Osteoblast (primary cell): Measurements from ENCODE around the gene NFKBIL1. TPM values are rescaled to one million over a fixed set of nuclear protein-coding genes. Genes with fewer than 3 reads are reported as not detected.
A peak's percentile ranks its signal among the peaks of the same experiment; 100 is the strongest.

Experiments
- DNase-seq: peaks from one replicate; pipeline ENCODE4 v3.0.0; 2011; ENCODE audit warnings: low spot score, mixed read lengths; ENCODE audit not compliant: insufficient read length; ENCODE audit errors: missing footprints
- H2AFZ ChIP-seq: 2 replicates; pipeline ENCODE4 v1.6.0; 2011; ENCODE audit warnings: mild to moderate bottlenecking, low read length
- H3K27ac ChIP-seq: 2 replicates; pipeline ENCODE4 v1.5.1; 2011; ENCODE audit warnings: mild to moderate bottlenecking, low read depth, low read length, moderate library complexity
- H3K27me3 ChIP-seq: 2 replicates; pipeline ENCODE4 v1.6.0; 2012; ENCODE audit warnings: mild to moderate bottlenecking, control low read depth, inconsistent platforms, low read length, moderate library complexity; ENCODE audit not compliant: insufficient read depth
- H3K36me3 ChIP-seq: 2 replicates; pipeline ENCODE4 v1.5.1; 2011; ENCODE audit warnings: mild to moderate bottlenecking, low read length, control low read depth, moderate library complexity; ENCODE audit not compliant: insufficient read depth
- H3K4me1 ChIP-seq: 2 replicates; pipeline ENCODE4 v1.5.1; 2011; ENCODE audit warnings: mild to moderate bottlenecking, low read length, control low read depth, moderate library complexity; ENCODE audit not compliant: insufficient read depth
- H3K4me2 ChIP-seq: 2 replicates; pipeline ENCODE4 v1.6.0; 2011; ENCODE audit warnings: mild to moderate bottlenecking, low read length; ENCODE audit not compliant: insufficient read depth
- H3K4me3 ChIP-seq: fragments of 200-600 bp; sonication (generic); 3 replicates; pipeline ENCODE4 v1.5.1; 2012; ENCODE audit warnings: mild to moderate bottlenecking, low read length, inconsistent platforms; ENCODE audit not compliant: insufficient read depth
- H3K79me2 ChIP-seq: 2 replicates; pipeline ENCODE4 v1.6.0; 2012; ENCODE audit warnings: mild to moderate bottlenecking, low read length, control low read depth, inconsistent platforms; ENCODE audit not compliant: insufficient read depth
- H3K9me3 ChIP-seq: 2 replicates; pipeline ENCODE4 v1.5.1; 2011; ENCODE audit warnings: low read depth, low read length, control low read depth
- H4K20me1 ChIP-seq: 2 replicates; pipeline ENCODE4 v1.6.0; 2012; ENCODE audit warnings: mild to moderate bottlenecking, low read length, control low read depth; ENCODE audit not compliant: insufficient read depth
- CTCF ChIP-seq: IDR thresholded peaks from 2 replicates; pipeline ENCODE4 v1.5.1; 2011; ENCODE audit warnings: mild to moderate bottlenecking, low read depth, low read length, moderate library complexity; ENCODE audit errors: extremely low read depth
- total RNA-seq: library from RNA; depleted of rRNA; stranded (reverse); fragments of >200 nt; gene quantifications from 2 replicates; pipeline ENCODE4 v1.2.3, GENCODE V29; 2012

NFKBIL1 gene
- total RNA-seq, 1 donor, result 56.8 TPM

- Histone ChIP-seq H3K9me3 (no peaks in the 10 kb centered on the region), H3K27me3 (no peaks in the 10 kb centered on the region), H4K20me1 (peaks cover 88% of the 10 kb centered on the region), H3K4me2 (no peak overlapping the region), H3K4me1 (peaks cover 19% of the 10 kb centered on the region), H3K79me2 (peaks cover 67% of the 10 kb centered on the region), H2AFZ (no peak overlapping the region), H3K27ac (no peak overlapping the region), H3K36me3 (peaks cover 97% of the 10 kb centered on the region), H3K4me3 (no peak overlapping the region)
- TF ChIP-seq CTCF, result no peak
- no peak for DNase-seq
Measured at GRCh38 chr6:31535538-31536324, 11.7 kb upstream of the NFKBIL1 start.

GRCh38 chr6:31538805-31539400 lies 8.5 kb upstream of the NFKBIL1 start:
- peaks cover 66% of the 10 kb centered on the region for H3K36me3 ChIP-seq
- TF ChIP-seq CTCF, result no peak
- peaks cover 67% of the 10 kb centered on the region for H4K20me1 ChIP-seq
- H3K27me3 ChIP-seq, result no peaks in the 10 kb centered on the region
- no peak for DNase-seq
- peak overlapping the region; percentile 99 for H3K27ac ChIP-seq
- H3K79me2 ChIP-seq, result peaks cover 78% of the 10 kb centered on the region
- no peaks in the 10 kb centered on the region for H3K9me3 ChIP-seq
- peak overlapping the region; percentile 95 for H3K4me3 ChIP-seq
- H3K4me2 ChIP-seq, result peak overlapping the region; percentile 97
- peaks cover 23% of the 10 kb centered on the region for H3K4me1 ChIP-seq
- H2AFZ ChIP-seq, result no peak overlapping the region

DNA sequence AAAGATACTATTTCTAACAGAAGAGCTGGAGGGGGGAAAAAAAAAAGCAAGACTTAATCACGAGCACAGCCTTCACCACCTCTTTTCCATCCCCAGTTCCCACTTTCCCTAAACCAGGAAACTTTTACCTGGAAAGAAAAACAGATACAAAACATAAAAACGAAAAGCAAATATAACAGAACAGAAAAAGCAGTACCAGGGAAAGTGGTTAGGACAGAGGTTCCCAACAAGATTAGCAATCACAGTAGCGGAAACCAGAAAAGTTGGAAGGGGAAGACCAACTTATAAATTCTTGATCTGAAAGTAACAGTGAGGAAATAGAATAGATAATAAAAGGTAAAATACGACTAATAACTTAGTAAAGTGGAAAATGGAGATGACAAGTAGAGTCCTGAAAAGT lies 6.8 kb upstream of the NFKBIL1 start:
- DNase-seq, result no peak
- Histone ChIP-seq H3K36me3 (peaks cover 49% of the 10 kb centered on the region), H2AFZ (no peak overlapping the region), H3K9me3 (no peaks in the 10 kb centered on the region), H3K4me2 (peak overlapping the region; percentile 97), H3K27ac (peak overlapping the region; percentile 99), H4K20me1 (peaks cover 50% of the 10 kb centered on the region), H3K4me3 (peak overlapping the region; percentile 95), H3K79me2 (peaks cover 63% of the 10 kb centered on the region), H3K4me1 (peaks cover 23% of the 10 kb centered on the region), H3K27me3 (no peaks in the 10 kb centered on the region)
- no peak for TF ChIP-seq CTCF

DNA sequence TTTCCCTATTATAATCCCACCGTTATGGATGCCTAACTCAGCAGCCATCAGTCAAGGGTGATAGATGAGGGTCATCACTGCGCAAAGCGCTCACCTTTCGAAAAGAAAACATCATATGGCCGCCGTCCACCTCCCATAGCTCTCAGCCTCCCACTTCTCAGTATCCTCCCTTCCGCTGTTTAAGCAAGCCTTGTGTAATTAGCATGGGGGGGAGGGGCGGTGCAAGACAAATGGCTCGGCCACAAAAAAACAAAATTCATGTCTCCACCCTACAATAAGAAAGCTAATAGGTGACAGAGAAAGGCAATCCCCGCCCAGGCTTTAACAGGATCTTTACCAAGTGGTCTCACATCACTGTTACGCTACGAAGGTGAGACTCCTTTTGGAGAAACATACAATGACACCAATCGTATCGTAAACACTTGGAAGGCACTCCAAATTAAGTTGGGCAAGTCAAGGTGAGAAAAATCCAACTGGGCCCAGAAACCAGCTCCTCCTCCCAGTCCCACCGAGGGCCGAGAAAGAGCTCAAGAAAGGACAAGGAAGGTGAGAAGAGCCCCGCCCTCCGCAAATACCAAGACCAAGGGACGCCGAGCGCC lies 6.2 kb upstream of the NFKBIL1 start:
- DNase-seq, result peak; percentile 37
- H3K4me2 ChIP-seq, result peak overlapping the region; percentile 97
- H2AFZ ChIP-seq, result peak overlapping the region; percentile 97
- H3K27me3 ChIP-seq, result no peaks in the 10 kb centered on the region
- peaks cover 44% of the 10 kb centered on the region for H3K36me3 ChIP-seq
- peak overlapping the region; percentile 95 for H3K4me3 ChIP-seq
- peaks cover 58% of the 10 kb centered on the region for H3K79me2 ChIP-seq
- H4K20me1 ChIP-seq, result peaks cover 45% of the 10 kb centered on the region
- peaks cover 23% of the 10 kb centered on the region for H3K4me1 ChIP-seq
- H3K9me3 ChIP-seq, result no peaks in the 10 kb centered on the region
- peak overlapping the region; percentile 99 for H3K27ac ChIP-seq
- TF ChIP-seq CTCF, result no peak
